HepG2 (cell line): Measurements from ENCODE around the gene NDUFAF8. TPM values are rescaled to one million over a fixed set of nuclear protein-coding genes. Genes with fewer than 3 reads are reported as not detected.

Source experiments
- ATAC-seq: fragments of 200-7000 bp; cut with Tn5 transposase; 3 replicates; pipeline ENCODE4 v1.9.1; 2020; ENCODE audit warnings: mild to moderate bottlenecking, moderate library complexity
- BruUV-seq: library from RNA; stranded (reverse); fragments of 400-500 nt; replicated peaks from 2 replicates; lab custom pipeline; 2021; lab: Mats Ljungman, UMichigan
- CTCF ChIA-PET: fragments of 300-600 bp; formaldehyde crosslinking; extraction: SDS; loops from one replicate; lab custom pipeline; 2021; ENCODE audit warnings: low total read pairs, inconsistent platforms, low intra/inter-chr PET ratio; lab: Yijun Ruan, JAX
- POLR2A ChIA-PET: fragments of 350-600 bp; sonication (Branson Sonifier 250); formaldehyde crosslinking; loops from one replicate; lab custom pipeline; 2020; ENCODE audit warnings: antibody characterized with exemption, inconsistent platforms; lab: Yijun Ruan, JAX
- DNase-seq: peaks from one replicate; pipeline ENCODE4 v3.0.0-alpha.2; 2015; ENCODE audit warnings: low spot score
- FAIRE-seq: peaks from 3 replicates; lab custom pipeline; 2011; peaks lifted over from hg19 to GRCh38; lab: Jason Lieb, UNC
- H2AFZ ChIP-seq: one replicate; pipeline ENCODE4 v1.6.1; 2011; ENCODE audit warnings: low read length, inconsistent platforms
- H3K27ac ChIP-seq: fragments of 300-600 bp; 3 replicates; pipeline ENCODE4 v1.8.0; 2011; ENCODE audit warnings: mixed run types, mild to moderate bottlenecking, mixed read lengths, low read length, inconsistent platforms; ENCODE audit not compliant: insufficient read depth; ENCODE audit errors: extremely low read length
- H3K27me3 ChIP-seq, 2 experiments: fragments of 200-600 bp in 1 of 2; 2 replicates in 1 of 2; 3 replicates in 1 of 2; pipeline versions ENCODE4 v1.6.0 to v1.8.0; 2011; ENCODE audit warnings: low read length in 2 of 2, mild to moderate bottlenecking in 2 of 2, moderate library complexity in 2 of 2, inconsistent platforms in 1 of 2; ENCODE audit not compliant: insufficient read depth in 2 of 2, control insufficient read depth in 1 of 2
- H3K36me3 ChIP-seq, 2 experiments: fragments of 200-600 bp in 1 of 2; replicated peaks in 1 of 2; 2 replicates in 1 of 2; 3 replicates in 1 of 2; pipeline versions ENCODE4 v1.5.1 to v1.8.0; 2011; ENCODE audit warnings: low read length in 2 of 2, inconsistent platforms in 1 of 2; ENCODE audit not compliant: insufficient read depth in 2 of 2, control insufficient read depth in 1 of 2
- H3K4me1 ChIP-seq: 2 replicates; pipeline ENCODE4 v1.5.1; 2012; ENCODE audit warnings: low read length, inconsistent platforms; ENCODE audit not compliant: insufficient read depth
- H3K4me2 ChIP-seq: 2 replicates; pipeline ENCODE4 v1.6.0; 2011; ENCODE audit warnings: low read depth, low read length, inconsistent platforms
- H3K4me3 ChIP-seq, 3 experiments: fragments of 200-600 bp in 1 of 3; sonication (generic), shearing (Covaris generic) in 1 of 3; replicated peaks in 1 of 3; 2 replicates each; pipeline ENCODE4 v1.5.1; 2011 to 2016; ENCODE audit warnings: low read length in 3 of 3, inconsistent platforms in 2 of 3, low read depth in 2 of 3, mild to moderate bottlenecking in 2 of 3, control low read depth in 1 of 3, mixed read lengths in 1 of 3; ENCODE audit not compliant: insufficient read depth in 1 of 3
- H3K79me2 ChIP-seq: one replicate; pipeline ENCODE4 v1.6.1; 2011; ENCODE audit warnings: low read length, inconsistent platforms; ENCODE audit not compliant: insufficient read depth
- H3K9ac ChIP-seq: 2 replicates; pipeline ENCODE4 v1.6.0; 2011; ENCODE audit warnings: mild to moderate bottlenecking, low read depth, low read length, inconsistent platforms; ENCODE audit not compliant: insufficient read depth
- H3K9me3 ChIP-seq: 2 replicates; pipeline ENCODE4 v1.5.1; 2012; ENCODE audit warnings: mild to moderate bottlenecking, low read length
- H4K20me1 ChIP-seq: 2 replicates; pipeline ENCODE4 v1.6.0; 2011; ENCODE audit warnings: inconsistent platforms, mild to moderate bottlenecking, low read length, moderate library complexity; ENCODE audit not compliant: insufficient read depth
- CEBPB ChIP-seq: IDR thresholded peaks from 2 replicates; pipeline ENCODE4 v1.6.1; 2011; ENCODE audit warnings: low read depth, low read length, improper control_type of control experiment, borderline replicate concordance
- ZNF292 ChIP-seq: sonication (generic); formaldehyde crosslinking; IDR thresholded peaks from 2 replicates; pipeline ENCODE4 v1.8.1; 2022; ENCODE audit warnings: mild to moderate bottlenecking, low read depth, missing genetic modification reagents, borderline replicate concordance
- ZNF687 ChIP-seq: sonication (generic); formaldehyde crosslinking; IDR thresholded peaks from 2 replicates; pipeline ENCODE4 v1.5.1; 2020; ENCODE audit warnings: mild to moderate bottlenecking, missing genetic modification reagents, moderate library complexity
- WGBS: methylation state at CpG from one replicate; pipeline ENCODE4 v1.1.6; 2017; ENCODE audit warnings: low lambda C conversion rate; 5-methylcytosine and 5-hydroxymethylcytosine counted together
- in situ Hi-C: cut with HindIII; loops from 2 replicates; pipeline ENCODE4 v1.10.0; 2017; ENCODE audit warnings: low pct_unique_long_range_greater_than_20kb; ENCODE audit not compliant: extremely low pct_ligation_motif_present
- intact Hi-C: fragments of 100-400 bp; cut with micrococcal nuclease; formaldehyde crosslinking; loops from one replicate; pipeline ENCODE4 v1.10.0; 2022; ENCODE audit not compliant: unreplicated experiment
- polyA plus RNA-seq, 8 experiments: library from polyadenylated mRNA; depleted of rRNA in 3 of 8; stranded (reverse) in 7 of 8; unstranded in 1 of 8; fragments of >200 nt; fragmentation: Illumina TruSeq in 4 of 8; extraction: Trizol in 4 of 8; gene quantifications; 2 replicates each; pipeline versions ENCODE4 v1.2.1 to v1.2.3, GENCODE V29; 2011 to 2016; ENCODE audit warnings: low read depth in 4 of 8, missing spikeins in 1 of 8, mixed read lengths in 1 of 8; ENCODE audit not compliant: insufficient read depth in 1 of 8
- total RNA-seq, 5 experiments: library from RNA; depleted of rRNA; stranded (reverse); fragments of >200 nt; fragmentation: Illumina TruSeq; extraction: Trizol; gene quantifications; 2 replicates each; pipeline ENCODE4 v1.2.3, GENCODE V29; 2016; ENCODE audit warnings: low read depth in 1 of 5

The NDUFAF8 gene
- total and polyA plus RNA-seq, 2 of the 13 experiments (the other 11 are each of a cell fraction or from before 2014, with no cell fraction given) = 75.6 to 233 TPM

- in situ Hi-C loops = no loop called here
- 98% methylated on average over 28 of the region's 31 CpGs for WGBS
- Histone ChIP-seq H3K79me2 (no peaks in the 10 kb centered on the region), H3K9me3 (no peaks in the 10 kb centered on the region), H3K4me3 (no peak overlapping the region), H3K27ac (no peak overlapping the region), H2AFZ (no peak overlapping the region), H3K9ac (no peak overlapping the region), H4K20me1 (no peaks in the 10 kb centered on the region), H3K27me3 (no peaks in the 10 kb centered on the region), H3K4me2 (no peak overlapping the region), H3K4me1 (no peaks in the 10 kb centered on the region), H3K36me3 (peaks cover 42 to 65% of the 10 kb centered on the region in 2 experiments; a peak in 4 of 5 replicates)
- BruUV-seq = no TSS peak
- ATAC-seq (no peak), DNase-seq (no peak), FAIRE-seq (no peak)
- CTCF ChIA-PET = no interaction called here
- TF ChIP-seq CEBPB = peak; percentile 37; the same call in 1 of the 2 replicates
- no peak for TF ChIP-seq ZNF292
- TF ChIP-seq ZNF687 = peak; percentile 14; the same call in 1 of the 2 replicates
- POLR2A ChIA-PET = no interaction called here
- intact Hi-C loops = no loop called here
These were observed 34.8 kb downstream of the NDUFAF8 start for GRCh38 chr17:81273698-81274470.
